Measurements from ENCODE around the gene AVEN. TPM values are rescaled to one million over a fixed set of nuclear protein-coding genes. Genes with fewer than 3 reads are reported as not detected.

AVEN gene
- polyA plus RNA-seq, 1 donor: 10.0 TPM

- Histone ChIP-seq H3K4me3 (ENCODE audit: low read length) (no peak overlapping the region), H3K27me3 (ENCODE audit: control insufficient read depth, insufficient read depth, low read length) (no peaks in the 10 kb centered on the region), H3K27ac (ENCODE audit: low read length) (no peak overlapping the region), H3K9me3 (ENCODE audit: control insufficient read depth, low read depth, low read length) (no peaks in the 10 kb centered on the region), H3K36me3 (ENCODE audit: control insufficient read depth, insufficient read depth, low read length) (no peaks in the 10 kb centered on the region), H3K4me1 (ENCODE audit: control insufficient read depth, insufficient read depth, low read length) (no peaks in the 10 kb centered on the region)
- WGBS (ENCODE audit: insufficient coverage, low lambda C conversion rate): 100% methylated on average over 1 of the region's 4 CpGs
- DNase-seq: no peak
Observed at GRCh38 chr15:33988384-33988783, 50.6 kb downstream of the AVEN start.

GRCh38 chr15:33987444-33987843 lies 51.6 kb downstream of the AVEN start:
- no peak for DNase-seq
- no peaks in the 10 kb centered on the region for H3K4me1 ChIP-seq (ENCODE audit: control insufficient read depth, insufficient read depth, low read length)
- H3K9me3 ChIP-seq (ENCODE audit: control insufficient read depth, low read depth, low read length): no peaks in the 10 kb centered on the region
- no peaks in the 10 kb centered on the region for H3K36me3 ChIP-seq (ENCODE audit: control insufficient read depth, insufficient read depth, low read length)
- no peaks in the 10 kb centered on the region for H3K27me3 ChIP-seq (ENCODE audit: control insufficient read depth, insufficient read depth, low read length)
- H3K27ac ChIP-seq (ENCODE audit: low read length): no peak overlapping the region
- WGBS (ENCODE audit: insufficient coverage, low lambda C conversion rate): 100% methylated on average over 1 of the region's 3 CpGs
- no peak overlapping the region for H3K4me3 ChIP-seq (ENCODE audit: low read length)

- no peak for DNase-seq
- no peak overlapping the region for H3K27ac ChIP-seq (ENCODE audit: low read length)
- H3K4me3 ChIP-seq (ENCODE audit: low read length): no peak overlapping the region
- WGBS (ENCODE audit: insufficient coverage, low lambda C conversion rate): no CpG with 5 or more reads among the region's 3 CpGs
- H3K27me3 ChIP-seq (ENCODE audit: control insufficient read depth, insufficient read depth, low read length): no peaks in the 10 kb centered on the region
- no peaks in the 10 kb centered on the region for H3K9me3 ChIP-seq (ENCODE audit: control insufficient read depth, low read depth, low read length)
- no peaks in the 10 kb centered on the region for H3K4me1 ChIP-seq (ENCODE audit: control insufficient read depth, insufficient read depth, low read length)
- no peaks in the 10 kb centered on the region for H3K36me3 ChIP-seq (ENCODE audit: control insufficient read depth, insufficient read depth, low read length)
Observed at GRCh38 chr15:33985751-33986150, 53.3 kb downstream of the AVEN start.

DNA sequence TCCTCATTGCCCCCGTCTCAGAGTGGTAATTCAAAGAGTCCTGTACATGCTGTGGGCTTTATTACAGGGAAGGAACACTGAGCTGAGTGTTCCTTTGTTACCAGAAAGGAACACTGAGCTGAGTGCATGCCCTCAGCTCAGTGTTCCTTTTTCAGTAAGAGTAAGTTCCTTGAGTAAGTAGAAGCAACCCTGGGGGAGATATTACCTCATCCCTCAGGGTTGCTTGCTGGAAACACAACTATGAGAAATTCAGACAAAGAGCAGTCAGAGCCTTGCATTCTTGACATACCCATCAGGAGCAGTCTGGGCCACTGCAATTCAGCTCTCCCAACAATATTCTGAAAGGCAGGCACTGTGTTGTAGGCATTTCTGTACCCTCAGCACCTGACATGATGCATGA lies 53.7 kb downstream of the AVEN start:
- Histone ChIP-seq H3K9me3 (ENCODE audit: control insufficient read depth, low read depth, low read length) (no peaks in the 10 kb centered on the region), H3K27ac (ENCODE audit: low read length) (no peak overlapping the region), H3K27me3 (ENCODE audit: control insufficient read depth, insufficient read depth, low read length) (no peaks in the 10 kb centered on the region), H3K36me3 (ENCODE audit: control insufficient read depth, insufficient read depth, low read length) (no peaks in the 10 kb centered on the region), H3K4me1 (ENCODE audit: control insufficient read depth, insufficient read depth, low read length) (no peaks in the 10 kb centered on the region), H3K4me3 (ENCODE audit: low read length) (no peak overlapping the region)
- DNase-seq: no peak
- WGBS (ENCODE audit: insufficient coverage, low lambda C conversion rate): no CpG with 5 or more reads among the region's 1 CpG

DNA sequence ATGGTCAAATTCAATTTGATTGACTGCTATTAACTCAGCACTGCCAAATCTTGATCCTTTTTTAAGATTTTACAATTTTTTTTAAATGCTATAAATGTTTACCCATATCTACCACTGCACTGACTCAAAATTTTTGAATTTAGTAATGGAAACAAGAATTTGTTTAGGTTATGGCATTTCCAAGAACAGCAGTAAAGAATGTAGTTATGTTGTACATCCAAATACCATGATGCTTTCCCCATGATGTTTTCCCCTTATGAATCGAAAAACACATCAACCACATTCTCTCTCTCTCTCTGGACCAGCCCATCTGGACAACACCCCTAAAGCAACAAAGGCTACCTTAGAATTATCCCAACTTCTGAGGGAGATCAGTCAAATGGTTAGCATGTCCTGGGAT lies 56.5 kb downstream of the AVEN start:
- Histone ChIP-seq H3K9me3 (ENCODE audit: control insufficient read depth, low read depth, low read length) (no peaks in the 10 kb centered on the region), H3K4me1 (ENCODE audit: control insufficient read depth, insufficient read depth, low read length) (no peaks in the 10 kb centered on the region), H3K27me3 (ENCODE audit: control insufficient read depth, insufficient read depth, low read length) (no peaks in the 10 kb centered on the region), H3K4me3 (ENCODE audit: low read length) (no peak overlapping the region), H3K27ac (ENCODE audit: low read length) (no peak overlapping the region), H3K36me3 (ENCODE audit: control insufficient read depth, insufficient read depth, low read length) (no peaks in the 10 kb centered on the region)
- no CpG with 5 or more reads among the region's 1 CpG for WGBS (ENCODE audit: insufficient coverage, low lambda C conversion rate)
- no peak for DNase-seq

GRCh38 chr15:33980159-33980558 lies 58.8 kb downstream of the AVEN start:
- no peak overlapping the region for H3K4me3 ChIP-seq (ENCODE audit: low read length)
- H3K27me3 ChIP-seq (ENCODE audit: control insufficient read depth, insufficient read depth, low read length): no peaks in the 10 kb centered on the region
- no peaks in the 10 kb centered on the region for H3K4me1 ChIP-seq (ENCODE audit: control insufficient read depth, insufficient read depth, low read length)
- WGBS (ENCODE audit: insufficient coverage, low lambda C conversion rate): no CpG with 5 or more reads among the region's 7 CpGs
- no peak overlapping the region for H3K27ac ChIP-seq (ENCODE audit: low read length)
- DNase-seq: no peak
- H3K9me3 ChIP-seq (ENCODE audit: control insufficient read depth, low read depth, low read length): no peaks in the 10 kb centered on the region
- no peaks in the 10 kb centered on the region for H3K36me3 ChIP-seq (ENCODE audit: control insufficient read depth, insufficient read depth, low read length)

DNA sequence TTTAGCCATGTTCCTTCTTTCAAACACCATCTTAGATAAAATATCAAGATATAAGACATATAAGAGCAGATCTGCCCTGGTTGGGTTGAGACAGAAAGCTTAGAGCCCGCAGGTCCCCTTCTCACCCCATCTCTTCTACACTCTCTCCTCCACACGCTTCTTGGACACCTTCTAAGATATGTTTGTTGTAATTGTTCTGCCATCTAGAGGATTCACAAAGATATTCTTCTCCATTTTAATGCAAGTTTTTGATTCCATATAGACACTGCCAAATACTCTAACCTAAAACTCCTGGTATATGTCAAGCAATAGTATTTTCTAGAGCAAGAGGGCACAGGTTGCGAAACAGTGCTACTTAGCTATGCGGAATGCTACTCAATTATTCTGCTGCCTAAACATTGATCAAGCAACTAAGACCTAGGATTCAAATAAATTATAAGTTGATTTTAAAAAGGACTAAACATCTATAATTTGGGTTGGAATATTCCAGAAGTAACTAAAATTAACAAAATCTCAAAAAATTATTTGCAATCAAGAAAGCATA lies 63.9 kb downstream of the AVEN start:
- WGBS (ENCODE audit: insufficient coverage, low lambda C conversion rate): 60% methylated on average over 1 of the region's 4 CpGs
- Histone ChIP-seq H3K27ac (ENCODE audit: low read length) (no peak overlapping the region), H3K36me3 (ENCODE audit: control insufficient read depth, insufficient read depth, low read length) (no peaks in the 10 kb centered on the region), H3K4me3 (ENCODE audit: low read length) (no peak overlapping the region), H3K27me3 (ENCODE audit: control insufficient read depth, insufficient read depth, low read length) (no peaks in the 10 kb centered on the region), H3K9me3 (ENCODE audit: control insufficient read depth, low read depth, low read length) (no peaks in the 10 kb centered on the region), H3K4me1 (ENCODE audit: control insufficient read depth, insufficient read depth, low read length) (no peaks in the 10 kb centered on the region)
- DNase-seq: no peak

DNA sequence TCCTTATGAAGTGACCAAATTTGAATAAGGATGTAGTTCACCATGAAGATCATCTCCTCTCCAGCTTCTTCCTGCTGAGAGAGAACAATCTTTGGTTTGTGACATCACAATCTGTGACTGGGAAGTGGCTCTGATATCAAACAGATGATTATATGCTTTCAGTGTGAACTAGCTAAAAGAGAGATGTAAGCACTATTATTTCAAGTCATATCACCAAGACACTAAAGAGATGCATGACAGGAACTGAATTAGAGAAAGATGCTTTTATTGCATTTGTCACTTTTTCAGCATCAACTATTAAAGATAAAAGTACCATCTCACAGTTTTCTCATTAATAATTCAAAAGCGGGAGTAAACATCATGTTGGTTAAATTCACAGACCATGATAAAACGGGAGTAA lies 67.2 kb downstream of the AVEN start:
- H3K36me3 ChIP-seq (ENCODE audit: control insufficient read depth, insufficient read depth, low read length): no peaks in the 10 kb centered on the region
- WGBS (ENCODE audit: insufficient coverage, low lambda C conversion rate): 91% methylated on average over 2 of the region's 2 CpGs
- H3K27me3 ChIP-seq (ENCODE audit: control insufficient read depth, insufficient read depth, low read length): no peaks in the 10 kb centered on the region
- no peaks in the 10 kb centered on the region for H3K9me3 ChIP-seq (ENCODE audit: control insufficient read depth, low read depth, low read length)
- no peak for DNase-seq
- H3K4me3 ChIP-seq (ENCODE audit: low read length): no peak overlapping the region
- no peaks in the 10 kb centered on the region for H3K4me1 ChIP-seq (ENCODE audit: control insufficient read depth, insufficient read depth, low read length)
- no peak overlapping the region for H3K27ac ChIP-seq (ENCODE audit: low read length)

DNA sequence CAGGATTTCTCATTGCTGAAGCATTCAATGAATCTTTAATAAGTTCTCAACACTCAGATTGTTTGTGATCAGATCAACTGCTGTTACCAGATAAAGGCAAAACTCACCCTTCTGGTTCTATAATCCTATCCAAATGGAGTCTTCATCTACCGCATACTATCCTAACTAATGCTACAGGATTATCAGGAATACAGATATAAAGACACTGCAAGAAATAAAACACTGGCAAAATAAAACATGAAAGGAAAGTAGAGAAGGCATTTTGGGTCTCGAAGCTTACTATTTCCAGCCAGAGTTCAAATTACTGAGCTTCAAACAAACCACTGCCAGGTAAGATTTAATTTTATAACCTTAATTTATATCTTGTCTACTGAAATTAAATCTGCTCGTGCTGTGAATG lies 70.2 kb downstream of the AVEN start:
- Histone ChIP-seq H3K4me1 (ENCODE audit: control insufficient read depth, insufficient read depth, low read length) (no peaks in the 10 kb centered on the region), H3K27ac (ENCODE audit: low read length) (no peak overlapping the region), H3K36me3 (ENCODE audit: control insufficient read depth, insufficient read depth, low read length) (no peaks in the 10 kb centered on the region), H3K9me3 (ENCODE audit: control insufficient read depth, low read depth, low read length) (no peaks in the 10 kb centered on the region), H3K4me3 (ENCODE audit: low read length) (no peak overlapping the region), H3K27me3 (ENCODE audit: control insufficient read depth, insufficient read depth, low read length) (no peaks in the 10 kb centered on the region)
- WGBS (ENCODE audit: insufficient coverage, low lambda C conversion rate): 83% methylated on average over 1 of the region's 3 CpGs
- no peak for DNase-seq

DNA sequence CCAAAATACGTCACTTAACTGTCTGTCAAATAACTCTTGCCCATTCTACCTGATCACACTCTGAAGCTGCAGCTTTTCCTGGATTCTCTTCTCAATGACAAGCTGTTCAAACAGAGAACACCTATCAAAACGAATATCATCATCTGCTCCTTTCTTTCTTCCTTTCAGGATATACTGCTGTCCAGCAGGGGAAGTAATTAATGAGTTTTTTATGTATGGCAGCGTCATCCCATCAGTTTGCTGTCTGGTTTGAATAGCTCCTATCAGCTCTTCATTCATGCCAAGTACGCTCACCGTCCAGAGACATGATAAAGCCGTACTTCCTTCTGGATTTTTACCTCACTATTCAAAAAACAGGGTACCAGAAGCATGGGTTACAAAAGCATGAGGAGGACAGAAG lies 70.8 kb downstream of the AVEN start, which contains the start of gene CHRM5:
Gene CHRM5, plus strand, starts transcription at position 274 of the 400 bp plus-strand sequence. CDS start 94,221 bp downstream, outside the sequence.
- H3K27me3 ChIP-seq (ENCODE audit: control insufficient read depth, insufficient read depth, low read length): no peaks in the 10 kb centered on the region
- H3K4me3 ChIP-seq (ENCODE audit: low read length): no peak within 1 kb of the TSS
- H3K4me1 ChIP-seq (ENCODE audit: control insufficient read depth, insufficient read depth, low read length): no peaks in the 10 kb centered on the region
- H3K36me3 ChIP-seq (ENCODE audit: control insufficient read depth, insufficient read depth, low read length): no peaks in the 10 kb centered on the region
- H3K9me3 ChIP-seq (ENCODE audit: control insufficient read depth, low read depth, low read length): no peaks in the 10 kb centered on the region
- no peak within 1 kb of the TSS for H3K27ac ChIP-seq (ENCODE audit: low read length)
- no peak for DNase-seq
- 100% methylated on average over 1 of the region's 6 CpGs for WGBS (ENCODE audit: insufficient coverage, low lambda C conversion rate)

DNA sequence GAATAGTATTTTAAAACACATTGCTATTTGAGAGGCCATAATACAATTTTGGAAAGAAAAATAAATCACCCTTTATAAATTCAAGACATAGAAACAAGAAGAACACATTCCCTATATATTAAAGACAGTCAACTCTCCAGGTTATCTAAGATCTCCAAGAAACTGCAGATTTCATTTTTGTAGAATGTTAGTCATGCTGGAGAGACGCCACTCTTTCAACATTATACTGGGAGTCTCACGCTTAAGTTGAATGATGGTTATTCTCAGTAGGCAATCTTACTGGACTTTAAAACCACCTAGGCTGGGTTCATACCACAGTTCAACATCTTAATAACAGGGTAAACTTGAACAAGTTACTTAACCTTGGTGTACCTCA lies 74.4 kb downstream of the AVEN start:
- no peak for DNase-seq
- H3K27ac ChIP-seq (ENCODE audit: low read length): no peak overlapping the region
- no peaks in the 10 kb centered on the region for H3K36me3 ChIP-seq (ENCODE audit: control insufficient read depth, insufficient read depth, low read length)
- no peaks in the 10 kb centered on the region for H3K4me1 ChIP-seq (ENCODE audit: control insufficient read depth, insufficient read depth, low read length)
- H3K27me3 ChIP-seq (ENCODE audit: control insufficient read depth, insufficient read depth, low read length): no peaks in the 10 kb centered on the region
- no peak overlapping the region for H3K4me3 ChIP-seq (ENCODE audit: low read length)
- no CpG with 5 or more reads among the region's 2 CpGs for WGBS (ENCODE audit: insufficient coverage, low lambda C conversion rate)
- no peaks in the 10 kb centered on the region for H3K9me3 ChIP-seq (ENCODE audit: control insufficient read depth, low read depth, low read length)
